Sigmoid colon (tissue), 7 donors: ENCODE data around the gene SLC26A8. TPM values are rescaled to one million over a fixed set of nuclear protein-coding genes. Genes with fewer than 3 reads are reported as not detected.

Experiments used
- DNase-seq: peaks from one replicate; pipeline ENCODE4 v3.0.0-alpha.2; 2019
- H3K27ac ChIP-seq, 4 donors: fragments of 200-600 bp; sonication (generic); one replicate each; pipeline ENCODE4 v1.5.1; 2016 to 2019; ENCODE audit warnings: mild to moderate bottlenecking in 1 of 4
- H3K27me3 ChIP-seq, 3 donors: fragments of 200-600 bp; sonication (generic); one replicate each; pipeline ENCODE4 v1.5.1; 2019; ENCODE audit warnings: mild to moderate bottlenecking in 1 of 3
- H3K36me3 ChIP-seq, 4 donors: fragments of 200-600 bp; sonication (generic); one replicate each; pipeline ENCODE4 v1.5.1; 2016 to 2019
- H3K4me1 ChIP-seq, 4 donors: fragments of 200-600 bp; sonication (generic); one replicate each; pipeline ENCODE4 v1.5.1; 2017 to 2019
- H3K4me3 ChIP-seq, 4 donors: fragments of 200-600 bp; sonication (generic); one replicate each; pipeline ENCODE4 v1.5.1; 2017 to 2019; ENCODE audit warnings: mild to moderate bottlenecking in 2 of 4, moderate library complexity in 1 of 4
- H3K9me3 ChIP-seq, 4 donors: fragments of 200-600 bp in 3 of 4; sonication (generic) in 3 of 4; one replicate each; pipeline versions ENCODE4 v1.5.1 to v1.6.1; 2013 to 2019
- EP300 ChIP-seq, 4 donors: sonication (generic); formaldehyde crosslinking; IDR thresholded peaks; one replicate each; pipeline ENCODE4 v1.6.1; 2017; ENCODE audit warnings: antibody characterized with exemption in 4 of 4
- POLR2A ChIP-seq, 2 donors: fragments of 450-650 bp; IDR thresholded peaks; one replicate each; pipeline ENCODE4 v1.6.1; 2016; ENCODE audit warnings: antibody characterized with exemption in 2 of 2, mild to moderate bottlenecking in 2 of 2, moderate library complexity in 2 of 2
- POLR2AphosphoS5 ChIP-seq, 4 donors: sonication (generic); formaldehyde crosslinking; IDR thresholded peaks; one replicate each; pipeline ENCODE4 v1.6.1; 2017; ENCODE audit warnings: antibody characterized with exemption in 4 of 4
- WGBS, 2 donors: extraction: QIAGEN DNeasy Blood & Tissue Kit; methylation state at CpG; one replicate each; pipeline ENCODE4 v1.1.7; 2013; 5-methylcytosine and 5-hydroxymethylcytosine counted together
- intact Hi-C: fragments of 100-400 bp; cut with DNase I; formaldehyde crosslinking; loops from one replicate; pipeline ENCODE4 v1.15.1; 2023
- polyA plus RNA-seq, 3 donors: library from polyadenylated mRNA; stranded (reverse); fragments of 200-250 nt; gene quantifications; one replicate each; pipeline ENCODE4 v1.2.3, GENCODE V29; 2013
- total RNA-seq, 4 donors: library from RNA; depleted of rRNA; stranded (reverse); fragments of >200 nt; gene quantifications; one replicate each; pipeline ENCODE4 v1.1.0, GENCODE V29; 2016
- TF ChIP-seq, protein P1 (sequence below), 4 experiments: fragments of 450-650 bp in 3 of 4; fragments of 200-600 bp in 1 of 4; IDR thresholded peaks; one replicate each; pipeline ENCODE4 v1.5.1; 2016 to 2019; ENCODE audit warnings: antibody characterized with exemption in 4 of 4, mild to moderate bottlenecking in 3 of 4, moderate library complexity in 2 of 4
- donor health status: healthy with polysubstance abuse.
- donor health status: Bipolar disorder and iron deficiency.
- donor health status: healthy.

Gene SLC26A8
- total and polyA plus RNA-seq, 7 donors = 0.10 TPM; not detected in 6

- DNase-seq = no peak
- 97 to 98% methylated on average over 4 of the region's 4 CpGs for WGBS, 2 donors
- Histone ChIP-seq H3K9me3 (no peaks in the 10 kb centered on the region), H3K4me1 (no peaks in the 10 kb centered on the region), H3K36me3 (peaks cover 0 to 6% (median 0%) of the 10 kb centered on the region in 4 donors), H3K4me3 (no peak overlapping the region), H3K27me3 (no peaks in the 10 kb centered on the region), H3K27ac (no peak overlapping the region)
- TF ChIP-seq POLR2A (IDR thresholded peaks at IDR 0.05) = no peak
- intact Hi-C loops = no loop called here
Measured at GRCh38 chr6:35903679-35904078, 120.8 kb downstream of the SLC26A8 start.

GRCh38 chr6:35900448-35900847 lies 124.0 kb downstream of the SLC26A8 start:
- 89 to 93% methylated on average over 4 of the region's 4 CpGs for WGBS, 2 donors
- intact Hi-C loops = no loop called here
- DNase-seq = no peak
- peaks cover 0 to 6% (median 0%) of the 10 kb centered on the region in 4 donors for H3K36me3 ChIP-seq
- H3K27ac ChIP-seq = no peak overlapping the region
- H3K9me3 ChIP-seq = no peaks in the 10 kb centered on the region
- no peaks in the 10 kb centered on the region for H3K4me1 ChIP-seq
- H3K4me3 ChIP-seq = no peak overlapping the region
- TF ChIP-seq, protein P1, sequence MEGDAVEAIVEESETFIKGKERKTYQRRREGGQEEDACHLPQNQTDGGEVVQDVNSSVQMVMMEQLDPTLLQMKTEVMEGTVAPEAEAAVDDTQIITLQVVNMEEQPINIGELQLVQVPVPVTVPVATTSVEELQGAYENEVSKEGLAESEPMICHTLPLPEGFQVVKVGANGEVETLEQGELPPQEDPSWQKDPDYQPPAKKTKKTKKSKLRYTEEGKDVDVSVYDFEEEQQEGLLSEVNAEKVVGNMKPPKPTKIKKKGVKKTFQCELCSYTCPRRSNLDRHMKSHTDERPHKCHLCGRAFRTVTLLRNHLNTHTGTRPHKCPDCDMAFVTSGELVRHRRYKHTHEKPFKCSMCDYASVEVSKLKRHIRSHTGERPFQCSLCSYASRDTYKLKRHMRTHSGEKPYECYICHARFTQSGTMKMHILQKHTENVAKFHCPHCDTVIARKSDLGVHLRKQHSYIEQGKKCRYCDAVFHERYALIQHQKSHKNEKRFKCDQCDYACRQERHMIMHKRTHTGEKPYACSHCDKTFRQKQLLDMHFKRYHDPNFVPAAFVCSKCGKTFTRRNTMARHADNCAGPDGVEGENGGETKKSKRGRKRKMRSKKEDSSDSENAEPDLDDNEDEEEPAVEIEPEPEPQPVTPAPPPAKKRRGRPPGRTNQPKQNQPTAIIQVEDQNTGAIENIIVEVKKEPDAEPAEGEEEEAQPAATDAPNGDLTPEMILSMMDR (IDR thresholded peaks at IDR 0.05) = no peak
- TF ChIP-seq POLR2A (IDR thresholded peaks at IDR 0.05) = no peak
- TF ChIP-seq EP300 (IDR thresholded peaks at IDR 0.05) = no peak
- no peak for TF ChIP-seq POLR2AphosphoS5 (IDR thresholded peaks at IDR 0.05)
- H3K27me3 ChIP-seq = no peaks in the 10 kb centered on the region

GRCh38 chr6:35898003-35898402 lies 126.4 kb downstream of the SLC26A8 start:
- no peak for TF ChIP-seq POLR2A (IDR thresholded peaks at IDR 0.05)
- no peak for TF ChIP-seq POLR2AphosphoS5 (IDR thresholded peaks at IDR 0.05)
- TF ChIP-seq, protein P1 (IDR thresholded peaks at IDR 0.05) = no peak
- no peak for TF ChIP-seq EP300 (IDR thresholded peaks at IDR 0.05)
- WGBS, 2 donors = 98 to 99% methylated on average over 2 of the region's 2 CpGs

DNA sequence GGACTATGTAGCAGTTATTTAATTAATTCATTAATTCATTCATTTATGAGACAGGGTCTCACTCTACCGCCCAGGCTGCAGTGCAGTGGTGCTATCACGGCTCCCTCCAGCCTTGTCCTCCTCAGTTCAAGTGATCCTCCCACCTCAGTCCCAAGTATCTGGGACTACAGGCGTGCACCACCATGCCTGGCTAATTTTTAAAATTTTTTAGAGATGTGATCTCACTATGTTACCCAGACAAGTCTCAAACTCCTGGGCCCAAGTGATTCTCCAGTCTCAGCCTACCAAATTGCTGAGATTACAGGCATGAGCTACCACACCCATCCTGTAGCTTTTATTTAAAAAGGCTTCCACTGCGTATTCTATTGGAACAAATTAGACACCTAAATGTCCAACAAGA lies 127.0 kb downstream of the SLC26A8 start:
- H3K36me3 ChIP-seq = no peaks in the 10 kb centered on the region
- no peak overlapping the region for H3K27ac ChIP-seq
- TF ChIP-seq POLR2A (IDR thresholded peaks at IDR 0.05) (no peak), POLR2AphosphoS5 (IDR thresholded peaks at IDR 0.05) (no peak), EP300 (IDR thresholded peaks at IDR 0.05) (no peak)
- TF ChIP-seq, protein P1 (IDR thresholded peaks at IDR 0.05) = no peak
- H3K4me1 ChIP-seq = no peaks in the 10 kb centered on the region
- no peaks in the 10 kb centered on the region for H3K9me3 ChIP-seq
- DNase-seq = no peak
- H3K4me3 ChIP-seq = no peak overlapping the region
- H3K27me3 ChIP-seq = no peaks in the 10 kb centered on the region
- WGBS, 2 donors = 97 to 98% methylated on average over 4 of the region's 4 CpGs
- intact Hi-C loops = no loop called here

More at GRCh38 chr6:35898003-35898402, 126.4 kb downstream of the SLC26A8 start:
- H3K4me1 ChIP-seq = no peaks in the 10 kb centered on the region
- no peak overlapping the region for H3K4me3 ChIP-seq
- no peak for DNase-seq
- no peaks in the 10 kb centered on the region for H3K9me3 ChIP-seq
- H3K36me3 ChIP-seq = no peaks in the 10 kb centered on the region
- intact Hi-C loops = no loop called here
- no peaks in the 10 kb centered on the region for H3K27me3 ChIP-seq
- no peak overlapping the region for H3K27ac ChIP-seq

GRCh38 chr6:35897036-35897435 lies 127.4 kb downstream of the SLC26A8 start:
- intact Hi-C loops = no loop called here
- Histone ChIP-seq H3K9me3 (no peaks in the 10 kb centered on the region), H3K4me1 (no peaks in the 10 kb centered on the region), H3K27ac (no peak overlapping the region), H3K4me3 (no peak overlapping the region), H3K36me3 (no peaks in the 10 kb centered on the region), H3K27me3 (no peaks in the 10 kb centered on the region)
- no peak for TF ChIP-seq POLR2AphosphoS5 (IDR thresholded peaks at IDR 0.05)
- TF ChIP-seq EP300 (IDR thresholded peaks at IDR 0.05) = no peak
- no peak for TF ChIP-seq POLR2A (IDR thresholded peaks at IDR 0.05)
- TF ChIP-seq, protein P1 (IDR thresholded peaks at IDR 0.05) = no peak
- DNase-seq = no peak
- WGBS, 2 donors = 85 to 92% methylated on average over 3 of the region's 3 CpGs
